MM.1S (cell line): Measurements from ENCODE around the gene GLIPR2.

ENCODE experiments used
- DNase-seq: peaks from one replicate; pipeline ENCODE4 v3.0.0-alpha.2; 2015
- H2AFZ ChIP-seq: fragments of 300-600 bp; sonication (generic); 2 replicates; pipeline ENCODE4 v1.6.0; 2016; ENCODE audit warnings: antibody characterized with exemption, low read length
- H3F3A ChIP-seq: fragments of 300-600 bp; sonication (generic); 2 replicates; pipeline ENCODE4 v1.6.1; 2016; ENCODE audit warnings: mild to moderate bottlenecking, antibody characterized with exemption, low read length, moderate library complexity, mixed read lengths; ENCODE audit not compliant: insufficient read depth
- H3K27ac ChIP-seq: fragments of 300-600 bp; sonication (generic); 2 replicates; pipeline ENCODE4 v1.5.1; 2016; ENCODE audit warnings: mild to moderate bottlenecking, low read length
- H3K27me3 ChIP-seq: fragments of 300-600 bp; sonication (generic); replicated peaks from 2 replicates; pipeline ENCODE4 v1.6.0; 2016; ENCODE audit warnings: low read length; ENCODE audit not compliant: insufficient read depth
- H3K36me3 ChIP-seq: fragments of 300-600 bp; sonication (generic); replicated peaks from 2 replicates; pipeline ENCODE4 v1.6.1; 2016; ENCODE audit warnings: mild to moderate bottlenecking, low read length, mixed read lengths; ENCODE audit not compliant: insufficient read depth
- H3K4me1 ChIP-seq: fragments of 300-600 bp; sonication (generic); 2 replicates; pipeline ENCODE4 v1.6.1; 2016; ENCODE audit warnings: low read length, mixed read lengths
- H3K4me2 ChIP-seq: fragments of 300-600 bp; sonication (generic); 2 replicates; pipeline ENCODE4 v1.6.0; 2016; ENCODE audit warnings: low read depth, low read length
- H3K4me3 ChIP-seq: fragments of 300-600 bp; sonication (generic); 2 replicates; pipeline ENCODE4 v1.5.1; 2016; ENCODE audit warnings: low read length, mixed read lengths
- H3K79me2 ChIP-seq: fragments of 300-600 bp; sonication (generic); 2 replicates; pipeline ENCODE4 v1.6.1; 2016; ENCODE audit warnings: mixed run types, low read length, mixed read lengths
- H3K9ac ChIP-seq: fragments of 300-600 bp; sonication (generic); 2 replicates; pipeline ENCODE4 v1.6.1; 2016; ENCODE audit warnings: low read length, mixed read lengths
- H3K9me2 ChIP-seq: fragments of 300-600 bp; sonication (generic); replicated peaks from 2 replicates; pipeline ENCODE4 v1.6.1; 2016; ENCODE audit warnings: mild to moderate bottlenecking, low read length, mixed read lengths; ENCODE audit not compliant: insufficient read depth
- H3K9me3 ChIP-seq: fragments of 300-600 bp; sonication (generic); replicated peaks from 2 replicates; pipeline ENCODE4 v1.6.1; 2016; ENCODE audit warnings: mild to moderate bottlenecking, low read length, mixed read lengths; ENCODE audit not compliant: insufficient read depth
- H4K20me1 ChIP-seq: fragments of 300-600 bp; sonication (generic); 2 replicates; pipeline ENCODE4 v1.6.1; 2016; ENCODE audit warnings: mild to moderate bottlenecking, low read length, moderate library complexity, mixed read lengths; ENCODE audit not compliant: insufficient read depth
- CTCF ChIP-seq: fragments of 300-600 bp; sonication (generic); IDR thresholded peaks from 2 replicates; pipeline ENCODE4 v1.5.1; 2016; ENCODE audit warnings: antibody characterized with exemption, low read length, mixed read lengths
- EZH2 ChIP-seq: fragments of 300-600 bp; sonication (generic); optimal IDR thresholded peaks from 2 replicates; pipeline ENCODE3; 2017; ENCODE audit warnings: low read depth, mild to moderate bottlenecking, antibody characterized with exemption, low read length, mixed read lengths
- EZH2phosphoT487 ChIP-seq: fragments of 300-600 bp; sonication (generic); IDR thresholded peaks from 2 replicates; pipeline ENCODE4 v1.6.1; 2018; ENCODE audit warnings: antibody characterized with exemption, low read length

Gene GLIPR2

DNA sequence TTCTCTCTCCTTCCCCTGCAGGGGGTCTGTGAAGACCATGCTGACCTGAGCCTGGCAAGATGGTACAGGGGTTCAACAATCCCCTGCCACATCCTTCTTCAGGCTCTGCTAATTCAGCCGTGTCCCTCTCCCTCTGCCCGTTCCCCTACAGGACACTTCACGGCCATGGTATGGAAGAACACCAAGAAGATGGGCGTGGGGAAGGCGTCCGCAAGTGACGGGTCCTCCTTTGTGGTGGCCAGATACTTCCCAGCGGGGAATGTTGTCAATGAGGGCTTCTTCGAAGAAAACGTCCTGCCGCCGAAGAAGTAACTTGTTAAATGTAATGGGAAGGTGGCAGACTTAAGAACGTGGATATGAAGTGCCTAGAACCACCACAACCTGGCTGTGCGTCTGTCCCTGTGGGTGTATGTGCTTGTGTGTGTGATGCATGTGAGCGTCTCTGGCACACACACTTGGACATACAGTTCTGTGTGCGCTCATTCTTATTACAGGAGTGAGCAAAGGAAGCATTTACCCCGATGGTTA is 25.7 kb downstream of the GLIPR2 start:
- Histone ChIP-seq H3K4me1 (no peaks in the 10 kb centered on the region), H3K27ac (no peak overlapping the region), H3K4me2 (no peak overlapping the region), H3K9ac (no peak overlapping the region), H3K36me3 (no peaks in the 10 kb centered on the region), H3K79me2 (no peaks in the 10 kb centered on the region), H3K9me2 (no peaks in the 10 kb centered on the region), H3F3A (0 out of 2 replicates have a peak, but pooled peaks cover 3% of the 10 kb centered on the region), H3K9me3 (no peaks in the 10 kb centered on the region), H4K20me1 (no peaks in the 10 kb centered on the region), H3K4me3 (no peak overlapping the region), H3K27me3 (no peaks in the 10 kb centered on the region), H2AFZ (no peak overlapping the region)
- TF ChIP-seq CTCF = no peak
- TF ChIP-seq EZH2 = no peak
- TF ChIP-seq EZH2phosphoT487 = no peak
- no peak for DNase-seq

- Histone ChIP-seq H3K9me2 (no peaks in the 10 kb centered on the region), H3F3A (0 out of 2 replicates have a peak, but pooled peaks cover 3% of the 10 kb centered on the region), H3K4me2 (no peak overlapping the region), H3K36me3 (no peaks in the 10 kb centered on the region), H3K9me3 (no peaks in the 10 kb centered on the region), H3K9ac (no peak overlapping the region), H3K27me3 (no peaks in the 10 kb centered on the region), H3K4me1 (no peaks in the 10 kb centered on the region), H3K4me3 (no peak overlapping the region), H4K20me1 (no peaks in the 10 kb centered on the region), H3K79me2 (no peaks in the 10 kb centered on the region), H3K27ac (no peak overlapping the region), H2AFZ (no peak overlapping the region)
- no peak for TF ChIP-seq CTCF
- TF ChIP-seq EZH2phosphoT487 = no peak
- TF ChIP-seq EZH2 = no peak
- DNase-seq = no peak
Observed at GRCh38 chr9:36163049-36163785, 26.7 kb downstream of the GLIPR2 start.

DNA sequence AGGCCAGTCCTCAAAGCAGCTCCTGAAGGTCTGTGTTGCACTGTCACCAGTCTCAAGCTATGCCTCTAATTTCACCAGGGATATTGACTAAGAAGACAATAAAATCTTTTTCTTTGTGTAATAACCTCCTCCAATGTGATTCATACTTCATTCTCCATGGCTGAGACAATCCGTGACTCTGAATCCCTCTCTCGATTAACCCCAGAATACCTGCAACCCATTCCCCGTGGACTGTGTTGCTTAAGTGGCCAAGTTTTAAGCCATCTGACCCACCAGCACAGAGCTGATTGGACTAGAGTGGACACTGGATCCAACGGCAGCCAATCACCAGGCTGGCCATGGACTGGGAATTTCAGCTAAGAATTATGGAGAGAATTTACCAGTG is 27.2 kb downstream of the GLIPR2 start:
- DNase-seq = no peak

More for the DNA sequence above, 27.2 kb downstream of the GLIPR2 start:
- Histone ChIP-seq H3K27me3 (no peaks in the 10 kb centered on the region), H3K9me2 (no peaks in the 10 kb centered on the region), H3K4me1 (no peaks in the 10 kb centered on the region), H4K20me1 (no peaks in the 10 kb centered on the region), H3K9ac (no peak overlapping the region), H3K79me2 (no peaks in the 10 kb centered on the region), H3K27ac (no peak overlapping the region), H3K4me3 (no peak overlapping the region), H3K4me2 (no peak overlapping the region), H3K9me3 (no peaks in the 10 kb centered on the region), H3F3A (0 out of 2 replicates have a peak, but pooled peaks cover 3% of the 10 kb centered on the region), H3K36me3 (no peaks in the 10 kb centered on the region), H2AFZ (no peak overlapping the region)
- TF ChIP-seq EZH2phosphoT487 = no peak
- TF ChIP-seq EZH2 = no peak
- TF ChIP-seq CTCF = no peak
